Retinal pigment epithelial cell (primary cell): ENCODE results near the gene AGBL1.

Experiments used
- DNase-seq: peaks from one replicate; pipeline ENCODE4 v3.0.0-alpha.2; 2010; ENCODE audit warnings: low read depth
- H3K4me3 ChIP-seq: 2 replicates; pipeline ENCODE4 v1.5.1; 2011; ENCODE audit warnings: mild to moderate bottlenecking, low read length, control low read depth, moderate library complexity
- TF ChIP-seq, protein P1 (sequence below): conservative IDR thresholded peaks from 2 replicates; pipeline ENCODE4 v1.5.1; 2011; ENCODE audit warnings: low read depth, low read length, control low read depth, inconsistent platforms

AGBL1 gene

DNA sequence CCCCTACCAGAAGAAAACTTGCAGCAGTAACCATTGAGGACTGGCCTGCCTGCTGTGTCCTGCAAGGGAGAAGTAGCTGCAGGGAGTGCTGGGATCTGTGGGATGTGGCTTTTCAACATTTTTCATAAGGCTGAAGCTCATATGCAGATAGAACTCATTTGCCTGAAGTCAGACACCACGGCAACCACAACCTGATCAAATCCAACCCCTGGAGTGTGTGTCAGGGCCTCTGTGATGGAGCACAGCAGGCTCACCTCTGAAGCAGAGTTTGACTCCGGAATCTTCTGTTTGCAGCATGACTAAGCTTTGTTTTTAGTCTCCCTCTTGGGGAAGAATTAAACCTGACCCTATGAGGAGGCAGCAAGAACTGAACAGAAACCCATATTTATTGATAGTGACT is 508.7 kb downstream of the AGBL1 start:
- no peak overlapping the region for H3K4me3 ChIP-seq
- TF ChIP-seq, protein P1, sequence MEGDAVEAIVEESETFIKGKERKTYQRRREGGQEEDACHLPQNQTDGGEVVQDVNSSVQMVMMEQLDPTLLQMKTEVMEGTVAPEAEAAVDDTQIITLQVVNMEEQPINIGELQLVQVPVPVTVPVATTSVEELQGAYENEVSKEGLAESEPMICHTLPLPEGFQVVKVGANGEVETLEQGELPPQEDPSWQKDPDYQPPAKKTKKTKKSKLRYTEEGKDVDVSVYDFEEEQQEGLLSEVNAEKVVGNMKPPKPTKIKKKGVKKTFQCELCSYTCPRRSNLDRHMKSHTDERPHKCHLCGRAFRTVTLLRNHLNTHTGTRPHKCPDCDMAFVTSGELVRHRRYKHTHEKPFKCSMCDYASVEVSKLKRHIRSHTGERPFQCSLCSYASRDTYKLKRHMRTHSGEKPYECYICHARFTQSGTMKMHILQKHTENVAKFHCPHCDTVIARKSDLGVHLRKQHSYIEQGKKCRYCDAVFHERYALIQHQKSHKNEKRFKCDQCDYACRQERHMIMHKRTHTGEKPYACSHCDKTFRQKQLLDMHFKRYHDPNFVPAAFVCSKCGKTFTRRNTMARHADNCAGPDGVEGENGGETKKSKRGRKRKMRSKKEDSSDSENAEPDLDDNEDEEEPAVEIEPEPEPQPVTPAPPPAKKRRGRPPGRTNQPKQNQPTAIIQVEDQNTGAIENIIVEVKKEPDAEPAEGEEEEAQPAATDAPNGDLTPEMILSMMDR: no peak
- no peak for DNase-seq

DNA sequence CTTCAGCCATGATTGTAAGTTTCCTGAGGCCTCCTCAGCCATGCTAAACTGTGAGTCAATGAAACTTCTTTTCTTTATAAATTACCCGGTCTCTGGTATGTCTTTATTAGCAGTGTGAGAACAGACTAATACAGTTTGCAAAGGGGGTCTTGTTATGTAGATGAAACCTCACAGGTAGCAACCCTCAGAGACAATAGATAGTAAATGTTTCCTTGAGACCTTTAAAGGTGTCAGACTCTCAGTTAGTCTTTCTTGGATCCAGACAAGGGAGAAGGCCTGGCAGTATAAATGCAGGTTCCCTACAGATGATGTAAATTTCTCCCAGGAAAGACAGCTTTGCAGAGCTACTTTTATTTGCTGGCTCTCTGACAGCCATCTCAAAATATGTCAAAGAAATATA is 510.8 kb downstream of the AGBL1 start:
- DNase-seq: no peak
- TF ChIP-seq, protein P1: no peak
- H3K4me3 ChIP-seq: no peak overlapping the region

DNA sequence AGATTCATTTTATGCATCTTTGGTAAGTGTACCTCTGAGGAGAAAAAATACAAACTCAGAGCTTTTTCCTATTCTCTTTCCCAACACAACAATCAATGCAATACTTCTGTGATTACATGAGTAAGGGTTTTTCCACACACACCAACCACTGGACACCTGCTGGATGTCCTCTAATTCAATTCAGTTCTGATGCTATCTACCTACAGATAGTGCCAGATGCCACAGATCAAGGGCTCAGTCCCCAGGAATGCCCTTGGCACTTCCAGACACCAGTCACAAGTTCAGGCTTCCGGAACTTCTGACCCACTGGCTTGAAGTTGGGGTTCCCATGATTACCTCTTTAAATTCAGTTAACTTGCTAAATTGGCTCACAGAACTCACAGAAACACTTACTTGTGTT is 511.5 kb downstream of the AGBL1 start:
- H3K4me3 ChIP-seq: no peak overlapping the region
- TF ChIP-seq, protein P1: no peak
- no peak for DNase-seq

DNA sequence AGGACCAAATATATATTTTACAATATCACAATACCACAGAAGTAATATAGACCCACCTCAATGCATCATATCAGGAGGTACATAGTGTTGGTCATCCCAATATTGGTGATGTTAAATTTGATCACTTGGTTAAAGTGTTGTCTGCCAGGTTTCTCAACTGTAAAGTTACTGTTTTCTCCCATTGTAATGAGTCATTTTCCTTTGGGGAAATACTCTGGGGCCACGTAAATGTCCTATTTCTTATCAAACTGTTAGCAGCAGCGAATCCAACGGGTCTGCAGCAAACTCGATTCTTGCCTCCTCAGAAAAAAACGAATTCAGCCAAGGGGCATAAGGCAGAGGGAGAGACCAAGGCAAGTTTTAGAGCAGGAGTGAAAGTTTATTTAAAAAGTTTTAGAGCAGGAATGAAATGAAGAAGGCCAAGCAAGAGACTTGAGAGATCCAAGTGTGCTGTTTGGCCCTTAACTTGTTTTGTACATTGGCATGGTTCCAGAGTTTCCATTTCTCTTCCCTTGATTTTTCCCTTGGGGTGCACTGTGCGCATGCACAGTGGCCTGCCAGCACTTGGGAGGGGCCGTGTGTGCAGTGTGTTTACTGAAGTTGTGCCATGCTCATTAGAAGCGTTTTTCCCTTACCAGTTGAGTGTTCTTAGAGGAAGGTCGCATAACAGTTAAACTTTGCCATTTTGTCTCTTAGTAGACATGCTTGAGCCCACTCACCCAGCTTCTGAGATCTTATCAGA is 512.5 kb downstream of the AGBL1 start:
- TF ChIP-seq, protein P1: no peak
- DNase-seq: no peak
- no peak overlapping the region for H3K4me3 ChIP-seq

DNA sequence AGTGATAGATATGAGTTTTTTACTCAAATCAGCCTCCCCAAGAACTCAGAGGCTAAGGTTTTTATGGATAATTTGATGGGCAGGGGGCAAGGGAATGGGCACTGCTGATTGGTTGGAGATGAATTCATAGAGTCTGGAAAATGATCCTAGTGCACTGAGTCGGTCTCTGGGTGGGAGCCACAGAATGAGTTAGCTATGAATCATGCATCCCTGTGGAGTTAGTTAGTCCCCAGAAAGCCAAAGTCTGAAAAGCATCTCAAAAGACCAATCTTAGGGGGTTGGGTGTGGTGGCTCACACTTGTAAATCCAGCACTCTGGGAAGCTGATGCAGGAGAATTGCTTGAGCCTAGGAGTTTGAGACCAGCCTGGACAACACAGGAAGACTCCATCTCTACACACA is 516.1 kb downstream of the AGBL1 start:
- H3K4me3 ChIP-seq: no peak overlapping the region
- DNase-seq: no peak
- TF ChIP-seq, protein P1: no peak

DNA sequence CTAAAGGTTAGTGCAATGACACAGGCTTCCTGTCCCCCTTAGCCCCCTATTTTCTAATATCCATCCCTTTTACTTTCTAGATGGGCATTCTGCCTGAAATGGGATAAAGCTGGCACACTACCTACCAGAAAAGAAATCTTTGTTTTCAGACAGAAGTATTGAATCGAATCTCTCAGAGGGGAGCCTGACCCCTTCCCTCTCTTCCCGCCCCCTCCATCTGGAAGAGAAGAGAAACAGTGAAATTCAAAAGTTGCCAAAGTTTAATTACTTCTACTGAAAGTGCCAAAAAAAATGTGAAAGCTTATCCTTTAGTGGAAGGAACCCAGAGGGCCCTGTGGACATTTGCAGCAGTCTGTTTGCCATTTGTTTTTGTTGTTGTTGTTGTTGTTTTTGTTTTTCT is 523.8 kb downstream of the AGBL1 start:
- H3K4me3 ChIP-seq: no peak overlapping the region
- no peak for DNase-seq
- TF ChIP-seq, protein P1: no peak

DNA sequence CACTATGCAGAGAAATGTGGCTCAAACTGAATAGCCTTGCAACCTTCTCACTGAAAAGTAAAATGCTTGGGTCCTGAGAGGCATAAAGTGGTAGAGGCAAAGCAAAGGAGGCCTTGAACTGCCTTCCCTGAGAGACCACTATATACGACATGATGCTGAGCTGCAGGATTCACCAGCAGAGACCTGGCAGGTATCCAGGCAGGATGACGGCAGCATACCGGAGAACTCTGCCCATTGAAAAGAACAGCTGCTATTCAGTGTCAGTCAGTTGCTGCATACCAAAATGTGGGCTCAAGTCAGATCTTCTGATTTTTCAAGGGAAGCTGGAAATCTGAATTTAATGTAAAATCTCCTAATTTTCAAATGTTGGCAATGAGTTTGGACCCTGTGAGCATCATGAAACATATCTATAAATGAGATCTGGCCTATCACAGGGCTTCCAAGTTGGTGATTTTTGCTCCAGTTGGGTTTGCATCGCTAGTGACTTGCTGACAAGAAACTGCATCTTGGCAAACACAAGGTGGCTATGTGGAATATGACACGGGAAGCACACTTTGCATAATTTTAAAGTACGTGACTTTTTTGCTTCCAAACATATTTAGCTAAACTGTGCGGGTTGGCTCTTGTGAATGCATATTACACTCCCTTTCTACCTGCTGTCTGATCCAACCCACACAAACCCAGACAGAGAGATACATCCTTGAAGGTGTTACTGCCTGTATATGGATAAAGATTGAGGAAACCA is 529.0 kb downstream of the AGBL1 start:
- TF ChIP-seq, protein P1: no peak
- DNase-seq: peak; percentile 27
- H3K4me3 ChIP-seq: no peak overlapping the region
